ENCODE data around the gene TBP.
A peak's percentile ranks its signal among the peaks of the same experiment; 100 is the strongest.

TBP gene

GRCh38 chr6:170536671-170537070, 17.5 kb upstream of the TBP start:
- DNase-seq (ENCODE audit: low read depth in 2 of 2) = no peak
- no peak overlapping the region for H3K4me3 ChIP-seq (replicated peaks in 1 of 2; ENCODE audit: low read depth in 2 of 2, low read length in 2 of 2)

GRCh38 chr6:170537329-170537728, 16.8 kb upstream of the TBP start:
- DNase-seq (ENCODE audit: low read depth in 2 of 2) = no peak
- no peak overlapping the region for H3K4me3 ChIP-seq (replicated peaks in 1 of 2; ENCODE audit: low read depth in 2 of 2, low read length in 2 of 2)
- TF ChIP-seq, protein P1, sequence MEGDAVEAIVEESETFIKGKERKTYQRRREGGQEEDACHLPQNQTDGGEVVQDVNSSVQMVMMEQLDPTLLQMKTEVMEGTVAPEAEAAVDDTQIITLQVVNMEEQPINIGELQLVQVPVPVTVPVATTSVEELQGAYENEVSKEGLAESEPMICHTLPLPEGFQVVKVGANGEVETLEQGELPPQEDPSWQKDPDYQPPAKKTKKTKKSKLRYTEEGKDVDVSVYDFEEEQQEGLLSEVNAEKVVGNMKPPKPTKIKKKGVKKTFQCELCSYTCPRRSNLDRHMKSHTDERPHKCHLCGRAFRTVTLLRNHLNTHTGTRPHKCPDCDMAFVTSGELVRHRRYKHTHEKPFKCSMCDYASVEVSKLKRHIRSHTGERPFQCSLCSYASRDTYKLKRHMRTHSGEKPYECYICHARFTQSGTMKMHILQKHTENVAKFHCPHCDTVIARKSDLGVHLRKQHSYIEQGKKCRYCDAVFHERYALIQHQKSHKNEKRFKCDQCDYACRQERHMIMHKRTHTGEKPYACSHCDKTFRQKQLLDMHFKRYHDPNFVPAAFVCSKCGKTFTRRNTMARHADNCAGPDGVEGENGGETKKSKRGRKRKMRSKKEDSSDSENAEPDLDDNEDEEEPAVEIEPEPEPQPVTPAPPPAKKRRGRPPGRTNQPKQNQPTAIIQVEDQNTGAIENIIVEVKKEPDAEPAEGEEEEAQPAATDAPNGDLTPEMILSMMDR (IDR thresholded peaks at IDR 0.05; ENCODE audit: low read depth, low read length) = no peak

More at GRCh38 chr6:170536671-170537070, 17.5 kb upstream of the TBP start:
- TF ChIP-seq, protein P1 (IDR thresholded peaks at IDR 0.05; ENCODE audit: low read depth, low read length) = no peak

GRCh38 chr6:170542031-170542719, 12.0 kb upstream of the TBP start:
- DNase-seq (ENCODE audit: low read depth in 2 of 2) = peak; percentile 16 to 58
- H3K4me3 ChIP-seq (replicated peaks in 1 of 2; ENCODE audit: low read depth in 2 of 2, low read length in 2 of 2) = no peak overlapping the region
- TF ChIP-seq, protein P1 (IDR thresholded peaks at IDR 0.05; ENCODE audit: low read depth, low read length) = no peak

GRCh38 chr6:170545405-170545804, 8.8 kb upstream of the TBP start:
- TF ChIP-seq, protein P1 (IDR thresholded peaks at IDR 0.05; ENCODE audit: low read depth, low read length) = no peak
- no peak for DNase-seq (ENCODE audit: low read depth in 2 of 2)

GRCh38 chr6:170552765-170553533, 1.2 kb upstream of the TBP start, which contains the start of gene PSMB1:
PSMB1 (minus strand) TSS chr6:170553307; CDS start chr6:170553242, 65 bp downstream.
- peak; percentile 96 to 97 for DNase-seq (ENCODE audit: low read depth in 2 of 2)
- TF ChIP-seq, protein P1 (IDR thresholded peaks at IDR 0.05; ENCODE audit: low read depth, low read length) = no peak
- peak within 1 kb of the TSS; percentile 97 for H3K4me3 ChIP-seq (replicated peaks in 1 of 2; ENCODE audit: low read depth in 2 of 2, low read length in 2 of 2)

More at GRCh38 chr6:170545405-170545804, 8.8 kb upstream of the TBP start:
- H3K4me3 ChIP-seq (replicated peaks in 1 of 2; ENCODE audit: low read depth in 2 of 2, low read length in 2 of 2) = no peak overlapping the region

DNA sequence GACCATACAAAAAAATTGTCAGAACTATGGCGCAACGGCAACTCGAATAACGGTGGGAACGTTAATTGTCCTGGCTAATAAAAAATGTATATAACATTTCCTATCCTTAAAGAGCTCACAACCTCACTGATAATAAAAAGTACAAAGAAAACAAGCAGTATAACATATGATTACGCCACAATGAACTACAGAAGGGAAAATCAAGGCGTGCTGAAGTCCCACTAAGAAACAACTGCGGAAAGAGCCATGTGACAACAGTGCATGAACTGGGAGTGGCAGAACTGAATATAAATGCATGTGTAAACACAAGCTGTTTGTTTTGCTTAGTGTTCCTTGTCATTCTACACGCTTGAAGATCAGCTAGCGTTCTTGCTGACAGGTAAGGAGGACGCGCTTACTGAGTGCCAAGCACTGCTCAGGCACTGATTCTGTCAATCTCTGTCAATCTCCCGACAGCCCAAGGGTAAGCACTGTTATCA, 596 bp upstream of the TBP start:
- peak; percentile 61 for DNase-seq (ENCODE audit: low read depth in 2 of 2)

More for the DNA sequence above, 596 bp upstream of the TBP start:
- H3K4me3 ChIP-seq (replicated peaks in 1 of 2; ENCODE audit: low read depth in 2 of 2, low read length in 2 of 2) = peak overlapping the region; percentile 97
- TF ChIP-seq, protein P1 (IDR thresholded peaks at IDR 0.05; ENCODE audit: low read depth, low read length) = no peak
